ENCODE measurements around the gene SNX18. TPM values are rescaled to one million over a fixed set of nuclear protein-coding genes. Genes with fewer than 3 reads are reported as not detected.

SNX18 gene
- total RNA-seq, 1 donor, result 83.6 TPM

GRCh38 chr5:54573812-54574489, 56.4 kb downstream of the SNX18 start:
- H3K4me3 ChIP-seq (ENCODE audit: low read length), result no peak overlapping the region
- no peaks in the 10 kb centered on the region for H3K9me3 ChIP-seq (ENCODE audit: low read depth, low read length)

DNA sequence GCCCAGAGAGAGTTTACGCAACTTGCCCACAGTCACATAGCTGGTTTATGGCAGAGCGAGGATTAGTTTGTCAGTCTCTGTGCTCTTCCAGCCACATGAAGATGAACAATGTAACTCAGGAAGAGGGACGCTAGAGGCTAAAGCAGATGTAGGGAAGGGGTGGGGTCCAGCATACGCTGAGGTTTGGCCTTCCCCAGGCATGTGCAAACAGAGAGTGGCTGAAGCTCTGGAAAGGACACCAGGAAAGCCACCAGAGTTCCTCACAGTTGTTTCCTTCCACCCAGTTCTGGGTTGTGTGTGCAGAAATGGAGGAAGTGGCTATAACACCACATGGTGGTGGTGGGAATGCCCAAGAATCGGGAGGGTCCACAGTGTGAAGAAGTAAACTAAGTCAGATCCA, 60.0 kb downstream of the SNX18 start:
- Histone ChIP-seq H3K27me3 (ENCODE audit: insufficient read depth, low read length) (no peaks in the 10 kb centered on the region), H3K9me3 (ENCODE audit: low read depth, low read length) (no peaks in the 10 kb centered on the region), H3K4me3 (ENCODE audit: low read length) (no peak overlapping the region), H3K4me1 (ENCODE audit: insufficient read depth, low read length) (peaks cover 42% of the 10 kb centered on the region)

More at GRCh38 chr5:54573812-54574489, 56.4 kb downstream of the SNX18 start:
- Histone ChIP-seq H3K27me3 (ENCODE audit: insufficient read depth, low read length) (no peaks in the 10 kb centered on the region), H3K4me1 (ENCODE audit: insufficient read depth, low read length) (peaks cover 17% of the 10 kb centered on the region)

DNA sequence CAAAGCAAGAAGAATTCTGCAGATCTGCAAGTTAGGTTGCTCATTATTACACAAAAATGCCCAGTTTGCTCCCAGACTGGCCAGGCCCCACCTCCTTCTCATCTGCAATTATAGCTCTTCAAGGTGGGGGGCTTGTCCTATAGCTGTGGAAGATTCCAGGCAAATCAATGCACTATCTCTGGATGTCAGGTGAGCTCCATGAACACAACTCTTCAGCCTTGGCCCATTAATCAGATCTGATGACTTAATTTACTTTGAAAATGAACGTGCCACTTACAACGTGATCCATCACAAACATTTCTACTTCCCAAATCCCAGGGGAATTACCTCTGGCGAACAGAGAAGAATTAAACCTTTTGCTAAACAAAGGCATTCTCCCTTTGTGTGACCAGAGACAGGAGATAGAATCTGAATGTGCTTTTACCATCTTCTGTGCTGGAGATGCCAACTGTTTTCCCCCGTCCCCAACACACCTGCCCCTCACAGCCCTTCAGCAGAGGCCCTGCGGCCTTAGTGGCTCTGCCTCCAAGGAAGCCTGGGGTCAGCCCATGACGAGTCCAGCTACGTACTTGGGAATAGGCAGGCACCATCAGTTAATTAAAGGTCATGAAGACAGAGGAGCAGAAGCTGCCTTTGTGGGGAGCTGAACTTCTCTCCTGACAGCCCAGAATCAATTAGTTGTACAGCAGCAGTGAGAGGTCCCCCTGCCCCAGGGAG, 60.5 kb downstream of the SNX18 start:
- Histone ChIP-seq H3K4me3 (ENCODE audit: low read length) (no peak overlapping the region), H3K9me3 (ENCODE audit: low read depth, low read length) (no peaks in the 10 kb centered on the region), H3K4me1 (ENCODE audit: insufficient read depth, low read length) (peaks cover 43% of the 10 kb centered on the region), H3K27me3 (ENCODE audit: insufficient read depth, low read length) (no peaks in the 10 kb centered on the region)

- Histone ChIP-seq H3K27me3 (ENCODE audit: insufficient read depth, low read length) (no peaks in the 10 kb centered on the region), H3K9me3 (ENCODE audit: low read depth, low read length) (no peaks in the 10 kb centered on the region), H3K4me3 (ENCODE audit: low read length) (no peak overlapping the region), H3K4me1 (ENCODE audit: insufficient read depth, low read length) (peaks cover 35% of the 10 kb centered on the region)
These were observed 62.2 kb downstream of the SNX18 start for GRCh38 chr5:54579591-54580295.

DNA sequence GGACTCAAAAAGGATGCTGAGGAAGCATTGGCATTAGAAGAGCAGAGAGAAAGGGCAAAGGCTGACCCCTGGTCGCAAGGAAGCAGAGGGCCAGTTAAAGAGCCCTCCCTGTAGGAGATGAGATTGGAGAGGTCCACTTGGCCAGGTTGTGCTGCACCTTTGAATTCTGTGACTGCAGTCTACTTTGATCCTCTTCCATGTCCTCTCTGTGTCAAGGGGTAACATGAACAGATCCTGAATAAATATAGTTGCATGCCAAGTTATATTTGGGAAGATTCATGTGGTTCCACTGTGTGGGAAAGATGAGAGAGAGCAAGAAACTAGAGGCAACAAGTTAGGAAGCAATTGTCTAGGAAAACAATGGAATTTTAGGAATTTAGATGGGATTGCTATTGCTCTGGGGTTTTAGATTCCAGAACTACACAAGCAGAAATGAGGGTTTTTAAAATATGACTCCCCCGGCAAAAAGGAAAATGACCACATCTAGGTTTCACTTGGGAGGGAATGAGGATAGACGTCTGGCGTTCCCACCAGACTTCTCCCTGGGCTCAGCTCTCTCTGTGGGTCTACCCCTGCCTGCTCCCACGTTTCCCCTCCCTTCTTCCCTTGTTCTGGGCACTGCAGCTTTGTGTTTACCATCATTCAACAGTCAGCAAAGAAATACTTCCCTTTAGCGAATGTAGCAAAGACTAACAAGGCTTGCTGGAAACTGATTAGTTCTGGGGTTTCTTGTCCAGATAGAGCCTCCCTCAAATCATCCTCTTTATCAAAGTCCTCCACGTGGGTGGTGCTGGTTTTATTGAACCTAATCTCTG, 63.6 kb downstream of the SNX18 start:
- Histone ChIP-seq H3K9me3 (ENCODE audit: low read depth, low read length) (peaks cover 1% of the 10 kb centered on the region), H3K4me3 (ENCODE audit: low read length) (no peak overlapping the region), H3K27me3 (ENCODE audit: insufficient read depth, low read length) (no peaks in the 10 kb centered on the region), H3K4me1 (ENCODE audit: insufficient read depth, low read length) (peaks cover 35% of the 10 kb centered on the region)

- H3K4me3 ChIP-seq (ENCODE audit: low read length), result no peak overlapping the region
- peaks cover 35% of the 10 kb centered on the region for H3K4me1 ChIP-seq (ENCODE audit: insufficient read depth, low read length)
- H3K9me3 ChIP-seq (ENCODE audit: low read depth, low read length), result peaks cover 7% of the 10 kb centered on the region
- no peaks in the 10 kb centered on the region for H3K27me3 ChIP-seq (ENCODE audit: insufficient read depth, low read length)
These were observed 64.4 kb downstream of the SNX18 start for GRCh38 chr5:54581831-54582548.

DNA sequence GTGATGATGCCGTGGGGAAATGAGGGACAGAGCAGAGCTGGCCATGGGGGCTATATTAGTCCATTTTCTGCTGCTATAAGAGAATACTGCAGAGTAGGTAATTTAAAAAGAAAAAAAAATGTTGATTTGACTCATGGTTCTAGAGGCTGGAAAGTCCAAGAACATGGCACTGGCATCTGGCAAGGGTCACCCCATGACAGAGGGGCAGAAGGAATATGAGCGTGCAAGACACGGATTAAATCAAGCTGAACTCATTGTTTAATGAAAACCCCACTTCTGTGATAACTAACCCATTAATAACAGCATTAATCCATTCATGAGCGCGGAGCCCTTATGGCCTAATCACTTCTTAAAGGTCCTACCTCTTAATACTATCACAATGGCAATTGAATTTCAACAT, 68.8 kb downstream of the SNX18 start:
- peaks cover 7% of the 10 kb centered on the region for H3K9me3 ChIP-seq (ENCODE audit: low read depth, low read length)
- H3K27me3 ChIP-seq (ENCODE audit: insufficient read depth, low read length), result no peaks in the 10 kb centered on the region
- peaks cover 31% of the 10 kb centered on the region for H3K4me1 ChIP-seq (ENCODE audit: insufficient read depth, low read length)
- H3K4me3 ChIP-seq (ENCODE audit: low read length), result no peak overlapping the region

GRCh38 chr5:54589786-54590185, 72.2 kb downstream of the SNX18 start:
- no peak overlapping the region for H3K4me3 ChIP-seq (ENCODE audit: low read length)
- H3K9me3 ChIP-seq (ENCODE audit: low read depth, low read length), result peaks cover 7% of the 10 kb centered on the region
- H3K27me3 ChIP-seq (ENCODE audit: insufficient read depth, low read length), result no peaks in the 10 kb centered on the region
- H3K4me1 ChIP-seq (ENCODE audit: insufficient read depth, low read length), result peaks cover 23% of the 10 kb centered on the region

DNA sequence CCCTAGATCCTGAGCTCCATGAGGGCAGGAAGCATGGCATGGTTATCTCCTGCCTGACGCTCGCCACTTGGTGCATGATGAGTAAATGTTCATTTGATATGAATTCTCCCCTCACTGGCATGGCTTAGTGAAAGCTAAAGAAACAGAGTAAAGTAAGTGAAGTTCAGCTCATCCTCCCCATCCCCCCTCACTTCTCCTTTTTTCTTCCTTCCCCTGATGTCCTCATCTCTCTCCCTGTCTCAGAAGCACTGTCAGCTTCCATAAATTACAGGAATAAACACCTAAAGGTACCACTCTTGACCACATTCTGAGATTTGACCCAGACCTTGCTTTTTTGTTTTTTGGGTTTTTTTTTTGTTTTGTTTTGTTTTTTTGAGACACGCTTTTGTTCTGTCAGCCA, 73.3 kb downstream of the SNX18 start:
- Histone ChIP-seq H3K9me3 (ENCODE audit: low read depth, low read length) (peaks cover 7% of the 10 kb centered on the region), H3K4me1 (ENCODE audit: insufficient read depth, low read length) (peaks cover 23% of the 10 kb centered on the region), H3K4me3 (ENCODE audit: low read length) (no peak overlapping the region), H3K27me3 (ENCODE audit: insufficient read depth, low read length) (no peaks in the 10 kb centered on the region)

DNA sequence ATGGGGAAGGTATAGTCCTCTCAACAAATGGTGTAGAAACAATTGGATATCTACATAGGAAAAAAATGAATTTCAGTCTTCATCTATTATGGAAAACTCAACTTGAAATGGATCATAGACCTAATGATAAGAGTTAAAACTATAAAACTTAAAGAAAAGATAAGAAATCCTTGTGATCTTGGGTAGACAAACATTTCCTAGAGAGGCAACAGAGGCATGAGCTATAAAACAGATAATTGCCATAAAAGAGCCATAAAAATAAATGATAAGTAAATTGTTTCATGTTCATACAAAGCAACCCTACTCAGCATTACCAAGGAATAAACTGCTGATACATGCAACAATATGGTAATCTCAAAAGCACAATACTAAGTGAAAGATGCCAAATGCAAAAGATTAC, 76.2 kb downstream of the SNX18 start:
- Histone ChIP-seq H3K4me3 (ENCODE audit: low read length) (no peak overlapping the region), H3K9me3 (ENCODE audit: low read depth, low read length) (peaks cover 5% of the 10 kb centered on the region), H3K4me1 (ENCODE audit: insufficient read depth, low read length) (peaks cover 23% of the 10 kb centered on the region), H3K27me3 (ENCODE audit: insufficient read depth, low read length) (no peaks in the 10 kb centered on the region)

- Histone ChIP-seq H3K4me3 (ENCODE audit: low read length) (no peak overlapping the region), H3K9me3 (ENCODE audit: low read depth, low read length) (peaks cover 5% of the 10 kb centered on the region), H3K27me3 (ENCODE audit: insufficient read depth, low read length) (no peaks in the 10 kb centered on the region), H3K4me1 (ENCODE audit: insufficient read depth, low read length) (peaks cover 23% of the 10 kb centered on the region)
These were observed 76.6 kb downstream of the SNX18 start for GRCh38 chr5:54594181-54594580.

- Histone ChIP-seq H3K27me3 (ENCODE audit: insufficient read depth, low read length) (no peaks in the 10 kb centered on the region), H3K4me1 (ENCODE audit: insufficient read depth, low read length) (peaks cover 11% of the 10 kb centered on the region), H3K9me3 (ENCODE audit: low read depth, low read length) (peaks cover 5% of the 10 kb centered on the region), H3K4me3 (ENCODE audit: low read length) (no peak overlapping the region)
These were observed 78.2 kb downstream of the SNX18 start for GRCh38 chr5:54595721-54596120.

All from mononuclear cell (primary cell).